NB4 (cell line): Measurements from ENCODE around the gene KCND1.
"Not testable (repeated sequence)": the region's sequence is repeated elsewhere in the genome, so short reads cannot be mapped to it uniquely, and the experiment has no call there.

Experiments
- DNase-seq: peaks from one replicate; pipeline ENCODE4 v3.0.0; 2010; ENCODE audit warnings: low read depth
- H3K4me3 ChIP-seq: one replicate; pipeline ENCODE4 v1.5.1; 2011; ENCODE audit warnings: mild to moderate bottlenecking, low read depth, low read length, moderate library complexity
- CTCF ChIP-seq: IDR thresholded peaks from one replicate; pipeline ENCODE4 v1.5.1; 2012; ENCODE audit warnings: low read depth, low read length
- MYC ChIP-seq: IDR thresholded peaks from 2 replicates; pipeline ENCODE4 v1.6.1; 2011; ENCODE audit warnings: low read depth, low read length
- POLR2A ChIP-seq: IDR thresholded peaks from 2 replicates; pipeline ENCODE4 v1.6.1; 2011; ENCODE audit warnings: mild to moderate bottlenecking; ENCODE audit not compliant: insufficient read length; ENCODE audit errors: extremely low read depth
- TF ChIP-seq, protein P1 (sequence below): IDR thresholded peaks from 2 replicates; pipeline ENCODE4 v1.6.1; 2011; ENCODE audit warnings: low read depth, low read length

Gene KCND1

GRCh38 chrX:48981178-48981577 is 9.5 kb upstream of the KCND1 start:
- TF ChIP-seq MYC (no peak), POLR2A (no peak), CTCF (no peak)
- TF ChIP-seq, protein P1, sequence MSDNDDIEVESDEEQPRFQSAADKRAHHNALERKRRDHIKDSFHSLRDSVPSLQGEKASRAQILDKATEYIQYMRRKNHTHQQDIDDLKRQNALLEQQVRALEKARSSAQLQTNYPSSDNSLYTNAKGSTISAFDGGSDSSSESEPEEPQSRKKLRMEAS, result no peak
- H3K4me3 ChIP-seq, result no peak overlapping the region
- no peak for DNase-seq

GRCh38 chrX:48980341-48980740 is 8.7 kb upstream of the KCND1 start:
- not testable (repeated sequence) for DNase-seq, H3K4me3 ChIP-seq

DNA sequence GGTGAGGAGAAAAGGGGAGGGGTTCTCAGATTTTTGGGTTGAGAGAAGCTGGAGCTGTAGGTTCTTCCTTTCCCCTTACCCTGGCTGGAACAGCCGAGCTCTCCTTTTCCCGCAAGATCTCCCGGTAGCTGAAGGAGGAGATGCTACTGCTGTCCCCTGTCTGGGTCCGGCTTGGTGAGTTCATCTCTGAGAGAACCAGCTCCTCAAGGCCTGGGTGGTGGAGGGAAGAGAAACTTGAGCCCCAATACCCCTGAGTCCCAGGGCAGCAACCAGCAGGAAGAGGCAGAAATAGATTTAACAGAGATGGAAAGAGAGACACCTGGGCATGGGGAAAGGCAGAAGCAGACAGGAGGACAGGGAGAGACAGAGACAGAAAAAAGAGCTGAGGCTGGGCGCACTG is 6.6 kb upstream of the KCND1 start:
- DNase-seq, result no peak
- no peak for TF ChIP-seq CTCF
- no peak for TF ChIP-seq POLR2A
- TF ChIP-seq MYC, result no peak
- TF ChIP-seq, protein P1, result no peak
- H3K4me3 ChIP-seq, result no peak overlapping the region

DNA sequence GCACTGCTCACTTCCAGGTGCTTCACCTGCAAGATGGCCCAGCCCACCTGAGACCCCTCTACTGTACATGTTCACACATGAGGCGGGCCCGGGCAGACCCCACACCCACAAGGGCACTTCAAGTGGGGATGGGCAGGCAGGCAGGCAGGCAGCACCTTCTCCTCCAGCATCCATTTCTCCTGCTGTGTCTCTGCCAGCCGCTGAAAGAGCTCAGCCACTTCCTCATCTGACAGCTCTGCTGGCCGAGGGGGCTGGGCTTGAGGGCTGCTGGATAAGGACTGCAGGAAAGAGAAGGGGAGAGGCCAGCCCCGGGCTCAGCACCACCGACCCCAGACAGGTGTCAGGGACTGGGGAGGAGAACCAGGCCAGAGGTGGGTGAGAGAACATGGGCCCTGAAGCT is 4.4 kb upstream of the KCND1 start:
- no peak for DNase-seq
- no peak for TF ChIP-seq CTCF
- TF ChIP-seq, protein P1, result no peak
- TF ChIP-seq POLR2A, result no peak
- TF ChIP-seq MYC, result no peak
- no peak overlapping the region for H3K4me3 ChIP-seq

DNA sequence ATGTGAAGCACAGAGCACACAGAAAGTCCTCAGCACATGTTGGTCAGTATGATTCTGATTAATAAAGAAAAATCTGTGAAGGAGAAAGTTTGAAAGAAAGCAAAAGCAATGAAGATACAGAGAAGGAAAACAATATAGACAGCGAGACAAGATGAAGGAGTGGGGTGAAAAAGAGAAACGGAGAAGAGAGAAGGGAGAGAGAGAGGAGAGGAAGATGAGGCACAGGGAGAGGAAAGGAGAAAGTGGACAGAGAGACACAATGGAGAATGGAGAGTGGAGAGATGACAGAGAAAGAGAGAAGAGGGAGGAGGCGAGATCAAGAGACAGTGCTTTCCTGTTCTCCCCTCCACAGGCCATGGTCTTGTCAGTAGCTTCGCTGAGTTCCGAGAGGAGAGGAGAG is 3.9 kb upstream of the KCND1 start:
- DNase-seq, result no peak
- no peak overlapping the region for H3K4me3 ChIP-seq
- TF ChIP-seq MYC, result no peak
- no peak for TF ChIP-seq CTCF
- TF ChIP-seq POLR2A, result no peak
- TF ChIP-seq, protein P1, result no peak

GRCh38 chrX:48975041-48975440 is 3.4 kb upstream of the KCND1 start:
- H3K4me3 ChIP-seq, result no peak overlapping the region
- no peak for DNase-seq
- no peak for TF ChIP-seq POLR2A
- TF ChIP-seq CTCF, result no peak
- TF ChIP-seq MYC, result no peak
- TF ChIP-seq, protein P1, result no peak
